PC-9 (cell line): Measurements from ENCODE around the gene CALCOCO2.

Experiments used
- CTCF ChIP-seq: fragments of 200-600 bp; sonication (generic); conservative IDR thresholded peaks from 2 replicates; pipeline ENCODE4 v1.6.1; 2017; ENCODE audit warnings: mixed run types, antibody characterized with exemption, mild to moderate bottlenecking, moderate library complexity
- EZH2 ChIP-seq: fragments of 200-600 bp; sonication (generic); IDR thresholded peaks from 2 replicates; pipeline ENCODE4 v1.8.0; 2017; ENCODE audit warnings: antibody characterized with exemption, low read depth

- no peak for TF ChIP-seq CTCF
- TF ChIP-seq EZH2 = no peak
These were observed 52.3 kb downstream of the CALCOCO2 start for GRCh38 chr17:48883171-48883570.
